Neural cell (in vitro differentiated cells): ENCODE data around the gene COL18A1. TPM values are rescaled to one million over a fixed set of nuclear protein-coding genes. Genes with fewer than 3 reads are reported as not detected.
"Not testable (repeated sequence)": the region's sequence is repeated elsewhere in the genome, so short reads cannot be mapped to it uniquely, and the experiment has no call there.

ENCODE experiments used
- H2AFZ ChIP-seq: fragments of 200-600, 300-800 bp; sonication (generic), shearing (Covaris generic); 2 replicates; pipeline ENCODE4 v1.6.0; 2014; ENCODE audit warnings: low read depth, mild to moderate bottlenecking, antibody characterized with exemption, low read length, moderate library complexity
- H3F3A ChIP-seq: fragments of 200-600 bp; shearing (Covaris generic); 2 replicates; pipeline ENCODE4 v1.6.1; 2016; ENCODE audit warnings: mild to moderate bottlenecking, moderate library complexity, mixed read lengths, antibody characterized with exemption, low read length; ENCODE audit not compliant: insufficient read depth, poor library complexity, severe bottlenecking
- H3K27ac ChIP-seq: fragments of 200-600, 300-800 bp; sonication (generic), shearing (Covaris generic); 2 replicates; pipeline ENCODE4 v1.5.1; 2014; ENCODE audit warnings: mild to moderate bottlenecking, low read length, moderate library complexity
- H3K27me3 ChIP-seq: fragments of 300-800, 200-600 bp; sonication (generic), shearing (Covaris generic); 2 replicates; pipeline ENCODE4 v1.6.0; 2014; ENCODE audit warnings: mild to moderate bottlenecking, low read depth, low read length, moderate library complexity; ENCODE audit not compliant: insufficient read depth
- H3K36me3 ChIP-seq: fragments of 300-800, 200-600 bp; sonication (generic), shearing (Covaris generic); 2 replicates; pipeline ENCODE4 v1.5.1; 2014; ENCODE audit warnings: mild to moderate bottlenecking, antibody characterized with exemption, low read length, moderate library complexity; ENCODE audit not compliant: insufficient read depth
- H3K4me2 ChIP-seq: fragments of 300-800, 200-600 bp; sonication (generic), shearing (Covaris generic); 2 replicates; pipeline ENCODE4 v1.6.0; 2014; ENCODE audit warnings: mild to moderate bottlenecking, low read length
- H3K4me3 ChIP-seq: fragments of 300-800, 200-600 bp; sonication (generic), shearing (Covaris generic); 2 replicates; pipeline ENCODE4 v1.5.1; 2014; ENCODE audit warnings: mild to moderate bottlenecking, low read length, moderate library complexity
- H3K79me2 ChIP-seq: fragments of 200-600 bp; shearing (Covaris generic); replicated peaks from 2 replicates; pipeline ENCODE4 v1.6.0; 2014; ENCODE audit warnings: mild to moderate bottlenecking, low read length, moderate library complexity; ENCODE audit not compliant: insufficient read depth
- H3K9ac ChIP-seq: fragments of 300-800, 200-600 bp; sonication (generic), shearing (Covaris generic); 2 replicates; pipeline ENCODE4 v1.6.1; 2016; ENCODE audit warnings: mild to moderate bottlenecking, low read length, mixed read lengths
- H3K9me2 ChIP-seq: fragments of 200-600 bp; shearing (Covaris generic); 2 replicates; pipeline ENCODE4 v1.6.1; 2016; ENCODE audit warnings: mild to moderate bottlenecking, low read length, mixed read lengths; ENCODE audit not compliant: insufficient read depth
- H3K9me3 ChIP-seq: fragments of 200-600, 300-800 bp; sonication (generic), shearing (Covaris generic); 2 replicates; pipeline ENCODE4 v1.6.1; 2016; ENCODE audit warnings: mild to moderate bottlenecking, mixed run types, low read length, moderate library complexity, mixed read lengths
- H4K20me1 ChIP-seq: fragments of 200-600 bp; shearing (Covaris generic); 2 replicates; pipeline ENCODE4 v1.6.1; 2016; ENCODE audit warnings: mild to moderate bottlenecking, mixed run types; ENCODE audit not compliant: insufficient read depth
- EP300 ChIP-seq: fragments of 450-650 bp; conservative IDR thresholded peaks from 2 replicates; pipeline ENCODE4 v1.6.1; 2014; ENCODE audit warnings: antibody characterized with exemption, mild to moderate bottlenecking, moderate library complexity; ENCODE audit not compliant: poor library complexity, severe bottlenecking
- EZH2 ChIP-seq: fragments of 200-600, 300-800 bp; shearing (Covaris generic), sonication (generic); IDR thresholded peaks from 2 replicates; pipeline ENCODE4 v1.6.1; 2014; ENCODE audit warnings: antibody characterized with exemption, low read length, borderline replicate concordance, mild to moderate bottlenecking; ENCODE audit not compliant: insufficient read depth, poor library complexity, severe bottlenecking
- MXI1 ChIP-seq: fragments of 450-650 bp; conservative IDR thresholded peaks from 2 replicates; pipeline ENCODE4 v1.6.1; 2014; ENCODE audit warnings: antibody characterized with exemption, mild to moderate bottlenecking; ENCODE audit not compliant: poor library complexity, severe bottlenecking
- POLR2AphosphoS5 ChIP-seq: IDR thresholded peaks from 2 replicates; pipeline ENCODE4 v1.6.1; 2012
- RAD21 ChIP-seq: fragments of 450-650 bp; conservative IDR thresholded peaks from 2 replicates; pipeline ENCODE4 v1.6.1; 2014; ENCODE audit warnings: antibody characterized with exemption, mild to moderate bottlenecking, moderate library complexity
- SMC3 ChIP-seq: fragments of 450-650 bp; conservative IDR thresholded peaks from 2 replicates; pipeline ENCODE4 v1.6.1; 2014; ENCODE audit warnings: antibody characterized with exemption, mild to moderate bottlenecking, moderate library complexity; ENCODE audit not compliant: poor library complexity
- TAF1 ChIP-seq: IDR thresholded peaks from 2 replicates; pipeline ENCODE4 v1.6.1; 2012; ENCODE audit warnings: low read depth
- polyA plus RNA-seq: library from polyadenylated mRNA; depleted of rRNA; stranded (reverse); fragments of >200 nt; gene quantifications from 2 replicates; pipeline ENCODE4 v1.2.3, GENCODE V29; 2014
- TF ChIP-seq, protein P1 (sequence below): fragments of 450-650 bp; IDR thresholded peaks from 2 replicates; pipeline ENCODE4 v1.5.1; 2014; ENCODE audit warnings: antibody characterized with exemption, mild to moderate bottlenecking, moderate library complexity; ENCODE audit not compliant: poor library complexity, severe bottlenecking
- TF ChIP-seq, protein P2 (sequence below): IDR thresholded peaks from 2 replicates; pipeline ENCODE4 v1.6.1; 2012; ENCODE audit warnings: borderline replicate concordance

Gene COL18A1
- polyA plus RNA-seq, 1 donor from 2014 or later, result 2.5 TPM

DNA sequence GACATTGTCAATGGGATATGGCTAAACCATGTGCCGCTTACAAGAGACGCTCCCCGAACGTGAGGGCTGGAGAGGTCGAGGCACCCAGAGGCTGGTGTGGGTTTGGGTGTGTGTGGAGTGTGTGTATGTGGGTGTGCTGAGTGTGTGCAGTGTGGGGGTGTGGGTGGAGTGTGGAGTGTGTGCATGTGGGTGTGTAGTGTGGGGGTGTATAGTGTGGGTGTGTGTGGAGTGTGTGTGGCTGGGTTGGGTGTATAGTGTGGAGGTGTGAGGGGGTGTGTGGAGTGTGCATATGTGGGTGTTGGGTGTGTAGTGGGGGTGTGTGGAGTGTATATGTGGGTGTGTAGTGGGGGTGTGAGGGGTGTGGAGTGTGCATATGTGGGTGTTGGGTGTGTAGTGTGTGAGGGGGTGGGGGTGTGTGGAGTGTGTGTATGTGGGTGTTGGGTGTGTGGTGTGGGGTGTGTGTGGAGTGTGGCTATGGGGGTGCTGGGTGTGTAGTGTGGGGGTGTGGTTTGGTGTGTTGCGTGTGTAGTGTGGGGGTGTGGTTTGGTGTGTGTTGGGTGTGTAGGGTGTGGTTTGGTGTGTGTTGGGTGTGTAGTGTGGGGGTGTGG lies 95.1 kb downstream of the COL18A1 start:
- Histone ChIP-seq H4K20me1 (no peaks in the 10 kb centered on the region), H3K9me3 (no peaks in the 10 kb centered on the region), H2AFZ (no peak overlapping the region), H3K4me2 (no peak overlapping the region), H3K9ac (no peak overlapping the region), H3K4me3 (no peak overlapping the region), H3K79me2 (no peaks in the 10 kb centered on the region), H3K27ac (no peak overlapping the region), H3K36me3 (no peaks in the 10 kb centered on the region), H3K9me2 (no peaks in the 10 kb centered on the region), H3F3A (no peaks in the 10 kb centered on the region), H3K27me3 (no peaks in the 10 kb centered on the region)
- no peak for TF ChIP-seq EP300
- TF ChIP-seq RAD21, result no peak
- TF ChIP-seq SMC3, result no peak
- TF ChIP-seq TAF1, result no peak
- TF ChIP-seq EZH2, result no peak
- TF ChIP-seq, protein P1, sequence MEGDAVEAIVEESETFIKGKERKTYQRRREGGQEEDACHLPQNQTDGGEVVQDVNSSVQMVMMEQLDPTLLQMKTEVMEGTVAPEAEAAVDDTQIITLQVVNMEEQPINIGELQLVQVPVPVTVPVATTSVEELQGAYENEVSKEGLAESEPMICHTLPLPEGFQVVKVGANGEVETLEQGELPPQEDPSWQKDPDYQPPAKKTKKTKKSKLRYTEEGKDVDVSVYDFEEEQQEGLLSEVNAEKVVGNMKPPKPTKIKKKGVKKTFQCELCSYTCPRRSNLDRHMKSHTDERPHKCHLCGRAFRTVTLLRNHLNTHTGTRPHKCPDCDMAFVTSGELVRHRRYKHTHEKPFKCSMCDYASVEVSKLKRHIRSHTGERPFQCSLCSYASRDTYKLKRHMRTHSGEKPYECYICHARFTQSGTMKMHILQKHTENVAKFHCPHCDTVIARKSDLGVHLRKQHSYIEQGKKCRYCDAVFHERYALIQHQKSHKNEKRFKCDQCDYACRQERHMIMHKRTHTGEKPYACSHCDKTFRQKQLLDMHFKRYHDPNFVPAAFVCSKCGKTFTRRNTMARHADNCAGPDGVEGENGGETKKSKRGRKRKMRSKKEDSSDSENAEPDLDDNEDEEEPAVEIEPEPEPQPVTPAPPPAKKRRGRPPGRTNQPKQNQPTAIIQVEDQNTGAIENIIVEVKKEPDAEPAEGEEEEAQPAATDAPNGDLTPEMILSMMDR, result no peak
- no peak for TF ChIP-seq POLR2AphosphoS5
- TF ChIP-seq MXI1, result no peak
- TF ChIP-seq, protein P2, sequence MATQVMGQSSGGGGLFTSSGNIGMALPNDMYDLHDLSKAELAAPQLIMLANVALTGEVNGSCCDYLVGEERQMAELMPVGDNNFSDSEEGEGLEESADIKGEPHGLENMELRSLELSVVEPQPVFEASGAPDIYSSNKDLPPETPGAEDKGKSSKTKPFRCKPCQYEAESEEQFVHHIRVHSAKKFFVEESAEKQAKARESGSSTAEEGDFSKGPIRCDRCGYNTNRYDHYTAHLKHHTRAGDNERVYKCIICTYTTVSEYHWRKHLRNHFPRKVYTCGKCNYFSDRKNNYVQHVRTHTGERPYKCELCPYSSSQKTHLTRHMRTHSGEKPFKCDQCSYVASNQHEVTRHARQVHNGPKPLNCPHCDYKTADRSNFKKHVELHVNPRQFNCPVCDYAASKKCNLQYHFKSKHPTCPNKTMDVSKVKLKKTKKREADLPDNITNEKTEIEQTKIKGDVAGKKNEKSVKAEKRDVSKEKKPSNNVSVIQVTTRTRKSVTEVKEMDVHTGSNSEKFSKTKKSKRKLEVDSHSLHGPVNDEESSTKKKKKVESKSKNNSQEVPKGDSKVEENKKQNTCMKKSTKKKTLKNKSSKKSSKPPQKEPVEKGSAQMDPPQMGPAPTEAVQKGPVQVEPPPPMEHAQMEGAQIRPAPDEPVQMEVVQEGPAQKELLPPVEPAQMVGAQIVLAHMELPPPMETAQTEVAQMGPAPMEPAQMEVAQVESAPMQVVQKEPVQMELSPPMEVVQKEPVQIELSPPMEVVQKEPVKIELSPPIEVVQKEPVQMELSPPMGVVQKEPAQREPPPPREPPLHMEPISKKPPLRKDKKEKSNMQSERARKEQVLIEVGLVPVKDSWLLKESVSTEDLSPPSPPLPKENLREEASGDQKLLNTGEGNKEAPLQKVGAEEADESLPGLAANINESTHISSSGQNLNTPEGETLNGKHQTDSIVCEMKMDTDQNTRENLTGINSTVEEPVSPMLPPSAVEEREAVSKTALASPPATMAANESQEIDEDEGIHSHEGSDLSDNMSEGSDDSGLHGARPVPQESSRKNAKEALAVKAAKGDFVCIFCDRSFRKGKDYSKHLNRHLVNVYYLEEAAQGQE, result no peak

DNA sequence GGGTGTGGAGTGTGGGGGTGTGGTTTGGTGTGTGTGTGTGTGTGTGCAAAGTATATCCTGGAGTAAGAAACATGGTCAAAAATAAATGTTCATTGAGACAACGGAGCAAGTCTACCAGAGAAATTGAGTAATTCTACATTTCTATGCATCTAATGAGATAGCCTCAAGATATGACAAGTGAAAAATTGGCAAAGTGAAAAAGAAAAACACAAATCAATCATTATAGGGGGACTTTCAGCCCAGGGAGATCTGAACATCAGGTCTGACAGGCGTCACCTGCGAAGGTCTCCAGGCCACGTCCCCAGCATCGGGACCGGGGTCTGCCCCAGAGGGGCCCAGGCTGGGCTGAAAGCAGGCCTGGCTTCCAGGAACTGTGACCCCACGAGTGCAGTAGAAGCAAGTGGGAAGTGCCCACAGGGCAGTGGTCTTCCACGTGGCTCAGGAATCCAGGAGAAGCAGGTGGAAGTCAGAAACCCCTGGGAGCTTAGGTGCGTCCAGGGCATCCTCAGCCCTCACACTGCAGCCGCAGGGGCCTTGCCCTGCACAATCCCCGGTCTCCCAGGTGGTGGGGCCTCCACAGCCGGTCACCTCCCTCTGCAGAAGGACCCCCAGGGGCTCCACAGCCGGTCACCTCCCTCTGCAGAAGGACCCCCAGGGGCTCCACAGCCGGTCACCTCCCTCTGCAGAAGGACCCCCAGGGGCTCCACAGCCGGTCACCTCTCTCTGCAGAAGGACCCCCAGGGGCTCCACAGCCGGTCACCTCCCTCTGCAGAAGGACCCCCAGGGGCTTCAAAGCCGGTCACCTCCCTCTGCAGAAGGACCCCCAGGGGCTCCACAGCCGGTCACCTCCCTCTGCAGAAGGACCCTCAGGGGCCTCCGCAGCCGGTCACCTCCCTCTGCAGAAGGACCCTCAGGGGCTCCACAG lies 96.4 kb downstream of the COL18A1 start:
- not testable (repeated sequence) for H3K9me3 ChIP-seq, H3K9ac ChIP-seq, H3K9me2 ChIP-seq, H3K4me2 ChIP-seq, H3K79me2 ChIP-seq, H4K20me1 ChIP-seq, H3K4me3 ChIP-seq, H3K27ac ChIP-seq, H3K27me3 ChIP-seq, H2AFZ ChIP-seq, H3K36me3 ChIP-seq, H3F3A ChIP-seq
